Fibroblast of the aortic adventitia (primary cell): ENCODE results near the gene FLNB. TPM values are rescaled to one million over a fixed set of nuclear protein-coding genes. Genes with fewer than 3 reads are reported as not detected.

Source experiments
- DNase-seq: peaks from one replicate; pipeline ENCODE4 v3.0.0-alpha.2; 2010; ENCODE audit warnings: low read depth
- H3K4me3 ChIP-seq: 2 replicates; pipeline ENCODE4 v1.5.1; 2011; ENCODE audit warnings: low read depth, mild to moderate bottlenecking, control low read depth, low read length, moderate library complexity
- total RNA-seq: library from RNA; depleted of rRNA; stranded (reverse); fragments of >200 nt; gene quantifications from 2 replicates; pipeline ENCODE4 v1.2.3, GENCODE V29; 2012; ENCODE audit warnings: low replicate concordance
- TF ChIP-seq, protein P1 (sequence below): IDR thresholded peaks from 2 replicates; pipeline ENCODE4 v1.5.1; 2011; ENCODE audit warnings: mild to moderate bottlenecking, low read length, control low read depth, inconsistent platforms; ENCODE audit not compliant: insufficient read depth

FLNB gene
- total RNA-seq, 1 donor = 69.0 TPM

DNA sequence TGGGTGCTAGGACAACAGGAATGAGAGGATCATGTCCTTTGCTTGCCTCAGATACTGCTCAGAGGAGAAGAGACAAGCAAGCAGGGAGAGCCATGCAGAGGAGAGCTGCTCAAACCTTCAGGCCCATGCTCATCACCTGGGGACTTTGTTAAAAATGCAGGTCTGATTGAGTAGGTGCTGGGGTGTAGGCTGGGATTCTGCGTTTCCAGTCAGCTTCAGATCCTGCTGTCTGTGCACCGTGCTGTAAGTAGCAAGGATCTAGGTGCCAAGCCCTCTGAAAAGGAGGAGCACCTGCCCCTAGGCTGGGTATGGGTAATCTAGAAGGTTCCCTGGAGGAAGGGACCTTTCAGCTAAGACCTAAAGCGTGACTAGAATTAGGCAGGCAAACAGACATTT, 7.3 kb downstream of the FLNB start:
- H3K4me3 ChIP-seq = no peak overlapping the region
- no peak for DNase-seq
- TF ChIP-seq, protein P1, sequence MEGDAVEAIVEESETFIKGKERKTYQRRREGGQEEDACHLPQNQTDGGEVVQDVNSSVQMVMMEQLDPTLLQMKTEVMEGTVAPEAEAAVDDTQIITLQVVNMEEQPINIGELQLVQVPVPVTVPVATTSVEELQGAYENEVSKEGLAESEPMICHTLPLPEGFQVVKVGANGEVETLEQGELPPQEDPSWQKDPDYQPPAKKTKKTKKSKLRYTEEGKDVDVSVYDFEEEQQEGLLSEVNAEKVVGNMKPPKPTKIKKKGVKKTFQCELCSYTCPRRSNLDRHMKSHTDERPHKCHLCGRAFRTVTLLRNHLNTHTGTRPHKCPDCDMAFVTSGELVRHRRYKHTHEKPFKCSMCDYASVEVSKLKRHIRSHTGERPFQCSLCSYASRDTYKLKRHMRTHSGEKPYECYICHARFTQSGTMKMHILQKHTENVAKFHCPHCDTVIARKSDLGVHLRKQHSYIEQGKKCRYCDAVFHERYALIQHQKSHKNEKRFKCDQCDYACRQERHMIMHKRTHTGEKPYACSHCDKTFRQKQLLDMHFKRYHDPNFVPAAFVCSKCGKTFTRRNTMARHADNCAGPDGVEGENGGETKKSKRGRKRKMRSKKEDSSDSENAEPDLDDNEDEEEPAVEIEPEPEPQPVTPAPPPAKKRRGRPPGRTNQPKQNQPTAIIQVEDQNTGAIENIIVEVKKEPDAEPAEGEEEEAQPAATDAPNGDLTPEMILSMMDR = no peak

DNA sequence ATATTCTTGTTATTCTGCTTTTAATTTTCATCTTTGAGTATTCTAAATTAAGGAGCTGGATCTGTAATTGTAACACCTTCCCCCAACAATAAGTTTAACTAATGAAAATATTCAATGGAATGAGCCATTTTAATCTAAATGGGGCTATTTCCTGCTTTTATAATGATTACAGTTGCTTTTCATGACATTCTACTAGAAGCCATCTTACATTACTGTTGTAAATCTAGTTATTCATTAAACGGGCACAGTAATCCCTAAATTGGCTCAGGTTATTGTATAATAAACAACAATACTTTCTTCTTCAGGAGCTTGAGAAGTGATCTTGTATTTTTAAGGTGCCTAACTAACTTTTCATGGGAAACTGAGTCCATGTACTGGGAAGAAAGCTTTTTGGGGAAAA, 8.5 kb downstream of the FLNB start:
- no peak for DNase-seq
- no peak overlapping the region for H3K4me3 ChIP-seq
- TF ChIP-seq, protein P1 = no peak

GRCh38 chr3:58018892-58019742, 10.9 kb downstream of the FLNB start:
- no peak overlapping the region for H3K4me3 ChIP-seq
- TF ChIP-seq, protein P1 = no peak
- DNase-seq = no peak

DNA sequence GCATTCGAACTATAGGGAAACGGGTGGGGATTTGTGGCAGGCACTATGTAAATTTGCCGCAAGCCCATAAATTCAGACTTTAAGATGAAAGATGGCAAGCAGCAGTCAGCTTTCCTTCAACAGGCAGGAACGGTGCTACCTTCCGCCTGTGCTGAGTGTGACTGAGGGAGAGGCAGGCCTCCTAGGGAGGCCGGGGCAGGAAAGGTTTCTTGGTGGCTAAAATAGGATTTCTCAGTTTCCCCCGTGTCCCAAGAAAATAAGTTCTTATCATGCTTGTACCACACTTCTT, 12.5 kb downstream of the FLNB start:
- no peak overlapping the region for H3K4me3 ChIP-seq
- TF ChIP-seq, protein P1 = no peak
- DNase-seq = no peak

DNA sequence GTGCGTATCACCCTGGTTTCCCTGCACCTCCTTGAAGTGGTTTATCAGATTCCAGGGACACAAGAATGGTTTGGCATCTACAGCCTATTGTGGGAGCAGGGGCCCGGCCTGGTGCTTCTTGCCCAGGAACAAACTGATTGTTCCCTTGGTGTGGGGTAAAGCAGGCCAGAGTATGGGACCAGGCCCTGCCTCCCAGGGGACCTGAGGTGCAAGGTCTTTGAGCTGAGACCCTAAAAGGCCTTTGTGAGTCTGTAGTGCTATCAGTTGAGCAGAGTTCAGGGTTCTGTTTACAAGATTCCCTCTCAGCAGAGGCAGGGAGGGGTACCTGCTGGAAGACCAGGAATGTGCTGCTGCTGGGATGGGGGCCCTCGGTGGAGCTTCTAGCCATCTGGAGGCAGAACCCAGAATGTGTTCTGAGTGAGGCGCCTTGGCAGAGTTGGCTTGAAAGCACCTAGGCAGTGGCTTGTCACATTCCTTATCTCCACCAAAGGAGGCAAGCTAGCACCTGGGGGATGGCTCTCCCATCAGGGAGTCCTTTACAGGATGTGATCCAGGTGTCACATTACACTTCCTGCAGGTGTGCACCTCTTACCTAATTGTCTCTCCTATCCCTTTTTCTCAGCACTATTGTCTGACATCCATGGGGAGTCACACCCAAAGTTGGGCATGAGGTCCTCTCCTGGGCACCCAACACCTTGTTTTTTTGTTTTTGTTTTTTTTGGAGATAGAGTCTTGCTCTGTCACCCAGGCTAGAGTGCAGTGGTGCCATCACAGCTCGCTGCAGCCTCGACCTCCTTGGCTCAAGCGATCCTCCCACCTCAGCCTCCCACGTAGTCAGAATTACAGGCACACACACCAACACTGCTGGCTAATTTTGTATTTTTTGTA, 13.1 kb downstream of the FLNB start:
- TF ChIP-seq, protein P1 = no peak
- no peak for DNase-seq
- H3K4me3 ChIP-seq = no peak overlapping the region

DNA sequence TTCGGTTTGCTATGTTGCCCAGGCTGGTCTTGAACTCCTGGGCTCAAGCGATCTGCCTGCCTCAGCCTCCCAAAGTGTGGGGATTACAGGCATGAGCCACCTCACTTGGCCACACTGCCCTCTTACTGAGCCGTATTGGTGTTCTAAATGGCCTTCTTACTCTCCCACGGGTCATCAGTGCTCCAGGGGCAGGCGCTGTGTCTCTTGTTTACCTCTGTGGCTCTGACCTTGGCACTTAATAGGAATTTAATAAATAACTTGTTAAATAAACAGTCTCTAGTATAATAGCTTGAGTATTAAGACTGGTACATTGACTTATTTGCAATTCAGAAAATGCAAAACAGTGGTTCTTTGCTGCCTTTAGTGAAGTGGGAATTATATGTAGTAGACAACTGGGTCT, 13.7 kb downstream of the FLNB start:
- no peak for DNase-seq
- TF ChIP-seq, protein P1 = no peak
- H3K4me3 ChIP-seq = no peak overlapping the region
